ENCODE results near the gene SH3TC1.

The SH3TC1 gene

DNA sequence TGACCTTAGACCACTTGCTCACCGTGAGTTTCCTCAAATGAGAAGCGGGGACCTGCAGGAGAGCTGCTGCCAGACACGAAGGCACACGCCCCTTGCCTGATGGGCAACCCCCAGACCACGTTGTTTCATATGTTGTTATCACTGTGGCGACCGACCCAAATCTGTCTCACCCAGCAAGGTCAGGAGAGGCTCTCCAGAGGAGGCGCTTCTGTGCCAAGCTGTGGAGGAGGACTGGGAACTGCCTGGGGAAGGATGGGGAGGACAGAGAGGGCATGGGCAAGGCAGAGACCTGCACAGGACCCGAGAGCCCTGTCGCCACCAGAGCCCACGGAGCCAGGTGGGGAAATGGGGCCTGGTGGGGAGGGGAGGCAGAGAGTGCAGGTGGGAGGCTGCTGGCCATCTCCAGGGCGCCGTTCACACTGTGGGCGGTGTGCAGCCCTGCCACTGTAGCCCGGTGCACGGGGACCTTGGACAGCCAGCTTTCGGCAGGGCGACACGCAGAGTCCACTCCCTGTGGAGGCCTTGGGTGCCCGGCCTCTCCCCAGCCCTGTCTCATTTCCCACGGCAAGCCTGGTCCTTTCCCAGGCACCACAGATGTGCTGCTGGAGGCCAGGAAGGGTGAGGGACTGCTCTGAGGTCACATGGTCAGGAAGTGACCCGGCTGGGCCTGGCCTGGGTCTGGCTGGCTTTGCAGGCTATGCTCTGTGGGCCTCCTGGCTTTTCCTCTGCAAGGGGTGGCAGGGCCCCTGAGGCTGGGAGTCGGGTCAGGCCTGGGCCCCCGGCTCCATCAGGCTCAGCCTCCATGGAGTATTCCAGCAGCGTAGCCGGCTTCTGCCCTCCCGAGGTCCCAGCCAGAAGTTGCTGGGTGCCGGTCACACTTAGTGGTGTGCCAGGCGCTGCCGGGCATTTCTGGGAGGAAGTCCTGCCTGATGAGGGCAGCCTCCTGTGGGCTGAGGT, 73.7 kb downstream of the SH3TC1 start:
- no peak overlapping the region for H3K4me3 ChIP-seq (ENCODE audit: control insufficient read depth, low read depth, low read length)
- no peak for DNase-seq (ENCODE audit: low read depth)
- TF ChIP-seq, protein P1, sequence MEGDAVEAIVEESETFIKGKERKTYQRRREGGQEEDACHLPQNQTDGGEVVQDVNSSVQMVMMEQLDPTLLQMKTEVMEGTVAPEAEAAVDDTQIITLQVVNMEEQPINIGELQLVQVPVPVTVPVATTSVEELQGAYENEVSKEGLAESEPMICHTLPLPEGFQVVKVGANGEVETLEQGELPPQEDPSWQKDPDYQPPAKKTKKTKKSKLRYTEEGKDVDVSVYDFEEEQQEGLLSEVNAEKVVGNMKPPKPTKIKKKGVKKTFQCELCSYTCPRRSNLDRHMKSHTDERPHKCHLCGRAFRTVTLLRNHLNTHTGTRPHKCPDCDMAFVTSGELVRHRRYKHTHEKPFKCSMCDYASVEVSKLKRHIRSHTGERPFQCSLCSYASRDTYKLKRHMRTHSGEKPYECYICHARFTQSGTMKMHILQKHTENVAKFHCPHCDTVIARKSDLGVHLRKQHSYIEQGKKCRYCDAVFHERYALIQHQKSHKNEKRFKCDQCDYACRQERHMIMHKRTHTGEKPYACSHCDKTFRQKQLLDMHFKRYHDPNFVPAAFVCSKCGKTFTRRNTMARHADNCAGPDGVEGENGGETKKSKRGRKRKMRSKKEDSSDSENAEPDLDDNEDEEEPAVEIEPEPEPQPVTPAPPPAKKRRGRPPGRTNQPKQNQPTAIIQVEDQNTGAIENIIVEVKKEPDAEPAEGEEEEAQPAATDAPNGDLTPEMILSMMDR (conservative IDR thresholded peaks at IDR 0.05; ENCODE audit: control insufficient read depth, insufficient read depth, low read depth, low read length): no peak

DNA sequence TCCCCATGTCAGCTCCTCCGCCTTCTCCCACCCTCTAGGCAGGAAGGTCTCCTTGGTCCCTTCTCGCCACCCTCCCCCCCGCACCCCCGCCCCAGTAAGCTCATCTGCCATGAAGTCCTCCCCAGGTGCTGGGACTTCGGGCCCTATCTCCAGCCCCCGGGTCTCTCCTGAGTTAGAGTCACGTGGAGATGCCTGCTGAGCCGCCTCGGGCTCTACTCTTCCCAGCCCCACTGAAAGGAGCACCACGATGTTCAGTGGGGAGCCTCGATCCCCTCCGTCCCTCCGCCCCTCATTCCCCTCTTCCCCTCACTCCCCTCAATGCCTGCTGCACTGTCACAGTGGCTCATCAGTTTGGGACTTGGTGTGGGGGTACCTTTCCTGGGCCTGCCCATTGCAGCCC, 74.4 kb downstream of the SH3TC1 start:
- no peak for DNase-seq (ENCODE audit: low read depth)
- TF ChIP-seq, protein P1 (conservative IDR thresholded peaks at IDR 0.05; ENCODE audit: control insufficient read depth, insufficient read depth, low read depth, low read length): no peak
- no peak overlapping the region for H3K4me3 ChIP-seq (ENCODE audit: control insufficient read depth, low read depth, low read length)

DNA sequence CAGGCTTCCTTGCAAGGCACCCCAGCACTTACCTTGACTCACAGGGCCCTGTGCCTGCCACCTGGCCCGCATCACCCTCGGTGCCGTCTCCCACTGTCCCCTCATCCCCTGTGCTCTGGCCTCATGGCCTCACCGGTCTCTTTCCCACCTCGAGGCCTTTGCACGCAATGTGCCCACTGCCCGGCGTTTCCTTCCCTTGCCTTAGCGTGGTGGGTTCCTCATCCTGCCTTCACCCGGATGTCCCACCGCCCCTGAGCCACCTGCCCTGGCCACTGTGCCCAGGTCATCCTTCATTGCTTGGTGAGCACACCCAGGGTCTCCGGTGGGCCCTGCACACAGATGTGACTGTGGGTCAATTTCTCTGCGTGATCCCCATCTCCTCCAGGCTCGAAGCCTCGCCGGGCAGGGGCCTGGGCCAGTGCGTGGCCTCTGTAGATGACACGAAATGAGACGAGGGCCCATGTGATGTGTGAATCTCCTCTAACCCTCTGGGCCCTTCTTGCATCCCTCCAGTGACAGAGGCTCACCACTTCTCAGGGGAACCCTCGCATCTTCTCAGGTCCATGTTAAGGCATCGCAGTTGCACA, 75.1 kb downstream of the SH3TC1 start:
- TF ChIP-seq, protein P1 (conservative IDR thresholded peaks at IDR 0.05; ENCODE audit: control insufficient read depth, insufficient read depth, low read depth, low read length): no peak
- no peak for DNase-seq (ENCODE audit: low read depth)
- H3K4me3 ChIP-seq (ENCODE audit: control insufficient read depth, low read depth, low read length): no peak overlapping the region

DNA sequence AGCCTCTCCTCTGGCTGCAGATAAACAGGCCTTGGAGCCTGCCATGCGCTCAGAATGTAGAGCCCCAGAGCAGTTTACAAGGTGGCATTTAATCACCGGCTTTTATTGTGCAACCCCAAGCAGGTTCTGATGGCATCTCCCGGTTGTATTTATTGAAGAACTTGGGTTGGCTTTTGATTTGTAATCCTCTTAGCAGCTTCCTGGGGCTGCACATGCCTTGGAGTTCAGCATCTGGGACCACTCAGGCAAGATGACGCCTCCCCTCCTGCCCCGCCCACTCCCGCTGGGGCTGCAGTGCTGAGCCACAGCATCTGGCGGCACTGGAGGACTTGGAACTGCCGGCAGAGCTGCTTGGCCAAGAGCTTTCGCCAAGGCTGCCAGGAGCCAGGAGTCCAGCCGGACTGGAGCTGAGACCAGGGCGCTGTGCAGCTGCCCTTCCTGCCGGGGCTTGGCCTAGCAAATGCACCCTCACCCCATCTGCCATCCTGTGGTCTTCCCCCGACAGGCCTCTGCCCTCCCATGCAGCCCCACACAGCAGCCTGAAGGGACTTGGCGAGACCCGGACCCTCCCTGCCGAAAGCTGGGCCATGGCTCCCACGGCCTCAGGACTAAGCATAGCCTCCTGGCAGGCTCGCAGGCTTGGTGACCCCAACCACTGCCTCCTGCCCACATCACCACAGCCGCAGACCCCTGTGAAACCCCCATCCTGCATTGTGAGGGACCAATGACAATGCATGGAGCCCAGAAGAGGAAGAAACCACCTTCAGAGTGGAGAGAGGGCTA, 75.9 kb downstream of the SH3TC1 start:
- H3K4me3 ChIP-seq (ENCODE audit: control insufficient read depth, low read depth, low read length): no peak overlapping the region
- TF ChIP-seq, protein P1 (conservative IDR thresholded peaks at IDR 0.05; ENCODE audit: control insufficient read depth, insufficient read depth, low read depth, low read length): peak; percentile 54
- DNase-seq (ENCODE audit: low read depth): peak; percentile 97

DNA sequence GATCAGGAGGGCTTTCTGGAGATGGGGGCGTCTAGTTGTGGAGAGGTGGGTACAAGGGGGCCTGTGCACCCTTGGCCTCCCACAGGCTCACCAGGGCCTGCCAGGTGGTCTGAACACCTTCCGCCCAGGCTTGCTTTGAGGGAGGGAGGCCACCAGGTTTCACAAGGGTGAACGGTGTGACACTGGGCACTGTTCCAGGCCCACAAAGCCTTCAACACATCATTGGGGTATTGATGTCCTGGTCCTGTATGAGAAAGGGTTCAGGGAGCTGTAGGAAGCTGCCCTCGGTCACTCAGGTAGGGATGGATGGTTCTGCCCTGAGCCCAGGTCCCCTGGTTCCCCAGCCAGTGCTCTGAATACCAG, 76.4 kb downstream of the SH3TC1 start:
- TF ChIP-seq, protein P1 (conservative IDR thresholded peaks at IDR 0.05; ENCODE audit: control insufficient read depth, insufficient read depth, low read depth, low read length): no peak
- no peak for DNase-seq (ENCODE audit: low read depth)
- no peak overlapping the region for H3K4me3 ChIP-seq (ENCODE audit: control insufficient read depth, low read depth, low read length)

DNA sequence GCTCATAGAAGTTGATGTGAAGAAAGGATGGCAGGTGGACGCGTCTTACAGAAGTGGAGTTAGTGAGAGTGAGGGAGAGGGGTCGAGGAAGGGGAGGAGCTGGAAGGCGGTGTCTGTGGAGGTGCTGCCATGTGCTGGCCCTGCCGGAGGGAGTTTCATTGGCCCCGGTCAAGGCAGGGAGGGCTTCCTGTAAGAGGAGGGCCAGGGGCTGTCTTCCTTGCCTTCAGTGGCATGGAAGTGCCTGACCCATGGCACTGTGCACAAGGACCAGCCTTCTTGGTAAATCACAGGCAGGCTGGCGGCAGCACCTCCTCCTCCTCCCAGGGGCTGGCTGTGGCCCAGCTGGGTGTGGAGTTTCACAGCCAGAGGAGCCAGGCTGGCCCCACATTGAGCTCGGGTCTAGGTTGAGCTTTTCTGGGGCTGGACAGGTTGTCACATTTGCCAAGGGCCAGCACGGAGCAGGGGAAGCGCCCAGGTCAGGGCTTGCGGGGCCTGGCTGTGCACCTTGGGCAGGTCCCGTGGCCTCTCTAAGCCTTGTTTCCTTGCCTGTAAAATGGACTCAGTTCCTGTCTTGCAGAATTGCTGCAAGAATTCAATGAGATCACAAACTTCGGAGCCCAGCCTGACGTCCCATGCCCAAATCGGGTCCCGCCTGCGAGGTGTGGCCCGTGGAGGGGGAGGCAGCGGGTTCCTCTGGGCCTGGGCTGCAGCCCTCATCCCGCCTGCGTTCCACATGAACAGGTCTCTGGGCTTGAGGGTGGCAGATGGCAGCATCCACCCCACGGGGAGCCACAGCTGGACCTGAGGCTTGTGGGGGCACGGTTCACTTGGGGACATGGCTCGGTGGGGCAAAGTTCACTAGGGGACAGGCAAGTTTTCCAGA, 77.5 kb downstream of the SH3TC1 start:
- no peak overlapping the region for H3K4me3 ChIP-seq (ENCODE audit: control insufficient read depth, low read depth, low read length)
- TF ChIP-seq, protein P1 (conservative IDR thresholded peaks at IDR 0.05; ENCODE audit: control insufficient read depth, insufficient read depth, low read depth, low read length): no peak
- DNase-seq (ENCODE audit: low read depth): peak; percentile 23

Measured in fibroblast of mammary gland (primary cell).